OCI-LY3 (cell line): ENCODE results near the gene SOWAHC.
"Not testable (repeated sequence)": the region's sequence is repeated elsewhere in the genome, so short reads cannot be mapped to it uniquely, and the experiment has no call there.

Source experiments
- H2AFZ ChIP-seq: fragments of 200-600, 300-600 bp; shearing (Covaris generic); 2 replicates; pipeline ENCODE4 v1.6.0; 2014; ENCODE audit warnings: antibody characterized with exemption, low read depth, low read length
- H3K27ac ChIP-seq: fragments of 200-600, 300-600 bp; sonication (generic); 2 replicates; pipeline ENCODE4 v1.5.1; 2014; ENCODE audit warnings: mild to moderate bottlenecking, low read length, moderate library complexity, mixed read lengths
- H3K27me3 ChIP-seq: fragments of 200-600, 300-600 bp; sonication (generic); 2 replicates; pipeline ENCODE4 v1.6.1; 2014; ENCODE audit warnings: low read depth, low read length, mixed read lengths
- H3K36me3 ChIP-seq: fragments of 200-600, 300-600 bp; sonication (generic); replicated peaks from 2 replicates; pipeline ENCODE3; 2014; ENCODE audit warnings: low read depth, low read length, mixed read lengths
- H3K4me1 ChIP-seq: fragments of 300-600, 200-600 bp; sonication (generic); 2 replicates; pipeline ENCODE4 v1.6.1; 2014; ENCODE audit warnings: low read length, mixed read lengths
- H3K4me2 ChIP-seq: fragments of 200-600, 300-600 bp; sonication (generic); 2 replicates; pipeline ENCODE4 v1.6.1; 2014; ENCODE audit warnings: low read length, mixed read lengths
- H3K4me3 ChIP-seq: fragments of 300-600, 200-600 bp; sonication (generic); 2 replicates; pipeline ENCODE4 v1.5.1; 2014; ENCODE audit warnings: antibody characterized with exemption, mild to moderate bottlenecking, low read length, moderate library complexity
- H3K79me2 ChIP-seq: fragments of 300-600, 200-600 bp; shearing (Covaris generic); 2 replicates; pipeline ENCODE4 v1.6.1; 2014; ENCODE audit warnings: mild to moderate bottlenecking, low read length, mixed read lengths
- H3K9ac ChIP-seq: fragments of 300-600, 200-600 bp; shearing (Covaris generic); 2 replicates; pipeline ENCODE4 v1.6.0; 2014; ENCODE audit warnings: mild to moderate bottlenecking, low read length, moderate library complexity
- H3K9me3 ChIP-seq: fragments of 200-600, 300-600 bp; shearing (Covaris generic); 2 replicates; pipeline ENCODE4 v1.6.1; 2014; ENCODE audit warnings: low read length, mixed read lengths; ENCODE audit not compliant: insufficient read depth
- H4K20me1 ChIP-seq: fragments of 200-600, 300-600 bp; sonication (generic); 2 replicates; pipeline ENCODE4 v1.6.1; 2016; ENCODE audit warnings: low read length, mixed read lengths; ENCODE audit not compliant: insufficient read depth
- EZH2phosphoT487 ChIP-seq: fragments of 200-600 bp; shearing (Covaris generic); IDR thresholded peaks from 2 replicates; pipeline ENCODE4 v1.6.1; 2018; ENCODE audit warnings: antibody characterized with exemption, mixed run types, low read depth
- TF ChIP-seq, protein P1 (sequence below): fragments of 200-600, 300-600 bp; sonication (generic); IDR thresholded peaks from 2 replicates; pipeline ENCODE4 v1.5.1; 2014; ENCODE audit warnings: antibody characterized with exemption, low read length, low read depth

Gene SOWAHC

GRCh38 chr2:109623297-109623696 is 9.1 kb downstream of the SOWAHC start:
- no peak for TF ChIP-seq EZH2phosphoT487
- TF ChIP-seq, protein P1, sequence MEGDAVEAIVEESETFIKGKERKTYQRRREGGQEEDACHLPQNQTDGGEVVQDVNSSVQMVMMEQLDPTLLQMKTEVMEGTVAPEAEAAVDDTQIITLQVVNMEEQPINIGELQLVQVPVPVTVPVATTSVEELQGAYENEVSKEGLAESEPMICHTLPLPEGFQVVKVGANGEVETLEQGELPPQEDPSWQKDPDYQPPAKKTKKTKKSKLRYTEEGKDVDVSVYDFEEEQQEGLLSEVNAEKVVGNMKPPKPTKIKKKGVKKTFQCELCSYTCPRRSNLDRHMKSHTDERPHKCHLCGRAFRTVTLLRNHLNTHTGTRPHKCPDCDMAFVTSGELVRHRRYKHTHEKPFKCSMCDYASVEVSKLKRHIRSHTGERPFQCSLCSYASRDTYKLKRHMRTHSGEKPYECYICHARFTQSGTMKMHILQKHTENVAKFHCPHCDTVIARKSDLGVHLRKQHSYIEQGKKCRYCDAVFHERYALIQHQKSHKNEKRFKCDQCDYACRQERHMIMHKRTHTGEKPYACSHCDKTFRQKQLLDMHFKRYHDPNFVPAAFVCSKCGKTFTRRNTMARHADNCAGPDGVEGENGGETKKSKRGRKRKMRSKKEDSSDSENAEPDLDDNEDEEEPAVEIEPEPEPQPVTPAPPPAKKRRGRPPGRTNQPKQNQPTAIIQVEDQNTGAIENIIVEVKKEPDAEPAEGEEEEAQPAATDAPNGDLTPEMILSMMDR, result no peak
- Histone ChIP-seq H3K9ac (no peak overlapping the region), H3K4me2 (no peak overlapping the region), H3K36me3 (no peaks in the 10 kb centered on the region), H3K79me2 (no peaks in the 10 kb centered on the region), H2AFZ (no peak overlapping the region), H4K20me1 (no peaks in the 10 kb centered on the region), H3K27me3 (peaks cover 10% of the 10 kb centered on the region; the same call in 1 of the 2 replicates), H3K9me3 (no peaks in the 10 kb centered on the region), H3K4me3 (no peak overlapping the region), H3K4me1 (no peaks in the 10 kb centered on the region), H3K27ac (no peak overlapping the region)

DNA sequence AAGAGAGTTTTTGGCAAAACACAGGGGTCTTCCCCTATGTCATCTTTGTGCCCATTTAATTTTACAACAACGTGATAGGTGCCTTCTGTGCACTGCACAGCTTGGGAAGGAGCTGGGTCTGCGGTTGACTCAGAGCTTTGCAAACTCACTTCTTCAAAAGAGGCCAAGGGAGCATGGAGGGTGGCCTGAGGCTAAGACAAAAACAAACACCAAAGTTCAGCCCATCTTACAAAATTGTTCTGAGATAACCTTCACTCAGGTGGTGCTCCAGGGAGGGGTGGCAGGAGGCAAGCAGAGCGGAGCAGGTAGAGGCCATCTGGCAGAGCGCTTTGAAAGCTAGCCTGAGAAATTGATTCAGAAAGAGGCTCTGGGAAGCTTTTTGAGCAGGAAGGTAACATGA is 9.8 kb downstream of the SOWAHC start:
- no peak overlapping the region for H3K4me2 ChIP-seq
- no peaks in the 10 kb centered on the region for H3K36me3 ChIP-seq
- H3K9me3 ChIP-seq, result no peaks in the 10 kb centered on the region
- no peaks in the 10 kb centered on the region for H3K79me2 ChIP-seq
- peaks cover 4% of the 10 kb centered on the region; the same call in 1 of the 2 replicates for H3K27me3 ChIP-seq
- TF ChIP-seq EZH2phosphoT487, result no peak
- TF ChIP-seq, protein P1, result no peak
- H3K4me3 ChIP-seq, result no peak overlapping the region
- no peaks in the 10 kb centered on the region for H3K4me1 ChIP-seq
- no peaks in the 10 kb centered on the region for H4K20me1 ChIP-seq
- no peak overlapping the region for H3K9ac ChIP-seq
- no peak overlapping the region for H2AFZ ChIP-seq
- H3K27ac ChIP-seq, result no peak overlapping the region

DNA sequence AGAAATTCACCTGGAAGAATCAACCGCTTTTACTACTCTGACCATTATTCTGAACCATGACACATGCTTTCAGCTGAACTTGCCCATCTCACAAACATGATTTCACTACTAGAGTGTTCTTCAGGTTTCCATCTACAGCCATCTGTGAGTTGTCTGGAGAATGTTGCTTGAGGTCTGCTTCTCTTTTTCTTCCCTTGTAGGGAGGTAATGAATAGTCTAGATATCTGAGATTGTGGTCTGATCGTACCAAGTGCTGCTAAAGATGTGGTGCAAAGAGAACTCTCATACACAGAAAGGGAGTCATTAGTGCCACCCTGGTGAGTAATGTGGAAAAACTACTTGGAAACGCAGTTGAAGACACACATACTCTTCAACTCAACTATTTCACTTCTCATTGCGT is 10.2 kb downstream of the SOWAHC start:
- no peaks in the 10 kb centered on the region for H3K36me3 ChIP-seq
- H2AFZ ChIP-seq, result no peak overlapping the region
- H3K9me3 ChIP-seq, result no peaks in the 10 kb centered on the region
- no peaks in the 10 kb centered on the region for H4K20me1 ChIP-seq
- no peaks in the 10 kb centered on the region for H3K79me2 ChIP-seq
- H3K27ac ChIP-seq, result no peak overlapping the region
- no peak overlapping the region for H3K9ac ChIP-seq
- no peak overlapping the region for H3K4me2 ChIP-seq
- H3K27me3 ChIP-seq, result 0 out of 2 replicates have a peak, but pooled peaks cover under 1% of the 10 kb centered on the region
- H3K4me3 ChIP-seq, result no peak overlapping the region
- no peaks in the 10 kb centered on the region for H3K4me1 ChIP-seq
- TF ChIP-seq, protein P1, result no peak
- TF ChIP-seq EZH2phosphoT487, result no peak

DNA sequence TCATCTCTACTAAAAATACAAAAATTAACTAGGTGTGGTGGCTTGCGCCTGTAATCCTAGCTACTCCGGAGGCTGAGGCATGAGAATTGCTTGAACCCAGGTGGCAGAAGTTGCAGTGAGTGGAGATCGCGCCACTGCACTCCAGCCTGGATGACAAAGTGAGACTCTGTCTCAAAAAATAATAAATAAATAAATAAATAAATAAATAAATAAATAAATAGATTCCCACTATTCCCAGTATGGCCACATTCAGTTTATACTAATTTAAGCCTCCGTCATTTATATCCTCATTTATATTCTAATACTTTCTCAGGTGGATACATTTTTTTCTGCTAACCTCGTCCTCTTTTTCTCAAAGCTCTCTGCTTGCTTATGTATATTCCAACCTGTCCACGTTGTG is 14.2 kb downstream of the SOWAHC start:
- not testable (repeated sequence) for H3K27me3 ChIP-seq, H3K4me3 ChIP-seq, H2AFZ ChIP-seq, H3K27ac ChIP-seq, H3K4me2 ChIP-seq, H3K9ac ChIP-seq, H3K9me3 ChIP-seq, H3K79me2 ChIP-seq, H3K36me3 ChIP-seq, H3K4me1 ChIP-seq, H4K20me1 ChIP-seq

- Histone ChIP-seq H3K79me2 (no peaks in the 10 kb centered on the region), H3K9me3 (no peaks in the 10 kb centered on the region), H4K20me1 (no peaks in the 10 kb centered on the region), H3K4me1 (no peaks in the 10 kb centered on the region), H3K9ac (no peak overlapping the region), H3K4me3 (no peak overlapping the region), H3K36me3 (no peaks in the 10 kb centered on the region), H3K27ac (no peak overlapping the region), H2AFZ (no peak overlapping the region), H3K4me2 (no peak overlapping the region), H3K27me3 (no peaks in the 10 kb centered on the region)
- TF ChIP-seq, protein P1, result no peak
- TF ChIP-seq EZH2phosphoT487, result no peak
Measured at GRCh38 chr2:109629867-109630266, 15.7 kb downstream of the SOWAHC start.
